ENCODE measurements around the gene PPP1R1C.
"Not testable (repeated sequence)": the region's sequence is repeated elsewhere in the genome, so short reads cannot be mapped to it uniquely, and the experiment has no call there.

The PPP1R1C gene

GRCh38 chr2:182018218-182018617 is 32.6 kb downstream of the PPP1R1C start:
- FAIRE-seq (peak; percentile 84), DNase-seq (ENCODE audit: insufficient read length, low spot score) (no peak)
- TF ChIP-seq POLR2A (IDR thresholded peaks at IDR 0.05; ENCODE audit: low read depth, low read length), result no peak

DNA sequence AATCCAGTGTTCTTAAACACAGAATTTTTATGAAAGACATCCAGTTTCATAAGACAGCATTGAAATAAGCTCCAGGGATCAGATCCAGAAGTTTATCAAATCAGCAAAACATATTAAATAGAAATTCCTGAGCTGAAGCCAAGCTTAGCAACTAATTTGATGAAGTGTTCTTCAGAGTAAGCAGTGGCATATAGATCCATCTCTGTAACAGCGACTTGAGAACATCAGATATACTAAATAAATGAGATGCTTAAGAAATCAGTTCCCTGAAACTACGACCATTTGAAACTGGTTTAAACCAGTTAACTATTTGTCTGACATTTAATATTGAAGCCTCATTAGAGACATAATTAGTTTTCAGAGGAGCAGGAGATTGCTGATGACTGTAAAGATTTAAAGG is 34.1 kb downstream of the PPP1R1C start:
- DNase-seq (ENCODE audit: insufficient read length, low spot score) (no peak), FAIRE-seq (no peak)
- no peak for TF ChIP-seq POLR2A (IDR thresholded peaks at IDR 0.05; ENCODE audit: low read depth, low read length)

- peak; percentile 50 for FAIRE-seq
- peak; percentile 6 for DNase-seq (ENCODE audit: insufficient read length, low spot score)
- no peak for TF ChIP-seq POLR2A (IDR thresholded peaks at IDR 0.05; ENCODE audit: low read depth, low read length)
These were observed 34.8 kb downstream of the PPP1R1C start for GRCh38 chr2:182020286-182021070.

DNA sequence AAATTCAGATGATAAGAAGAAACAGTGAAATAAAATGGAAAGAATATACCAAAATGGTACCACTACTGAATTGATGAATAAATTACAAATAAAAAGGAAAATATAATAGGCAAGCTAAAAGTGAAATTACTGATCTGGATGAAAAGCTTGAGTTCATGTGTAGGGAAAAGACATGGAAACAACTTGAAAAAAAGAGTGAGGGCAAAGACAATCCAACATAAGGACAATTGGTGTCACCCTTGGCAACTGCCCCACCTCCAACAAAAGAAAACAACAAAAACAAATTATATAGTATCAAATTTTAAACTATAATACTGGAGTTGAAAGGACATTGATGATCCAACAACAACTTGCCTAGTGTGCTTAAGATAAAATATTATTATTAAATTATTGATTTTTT is 37.6 kb downstream of the PPP1R1C start:
- no peak for DNase-seq (ENCODE audit: insufficient read length, low spot score)
- no peak for FAIRE-seq
- TF ChIP-seq POLR2A (IDR thresholded peaks at IDR 0.05; ENCODE audit: low read depth, low read length), result no peak

GRCh38 chr2:182030875-182031274 is 45.2 kb downstream of the PPP1R1C start:
- DNase-seq (ENCODE audit: insufficient read length, low spot score); FAIRE-seq: not testable (repeated sequence)

GRCh38 chr2:182031956-182032355 is 46.3 kb downstream of the PPP1R1C start:
- FAIRE-seq (no peak), DNase-seq (ENCODE audit: insufficient read length, low spot score) (no peak)

GRCh38 chr2:182033449-182033848 is 47.8 kb downstream of the PPP1R1C start:
- no peak for FAIRE-seq
- DNase-seq (ENCODE audit: insufficient read length, low spot score), result no peak
- TF ChIP-seq POLR2A (IDR thresholded peaks at IDR 0.05; ENCODE audit: low read depth, low read length), result no peak

More at GRCh38 chr2:182031956-182032355, 46.3 kb downstream of the PPP1R1C start:
- no peak for TF ChIP-seq POLR2A (IDR thresholded peaks at IDR 0.05; ENCODE audit: low read depth, low read length)

- FAIRE-seq (peak; percentile 99), DNase-seq (ENCODE audit: insufficient read length, low spot score) (peak; percentile 29)
- TF ChIP-seq POLR2A (IDR thresholded peaks at IDR 0.05; ENCODE audit: low read depth, low read length), result no peak
These were observed 52.9 kb downstream of the PPP1R1C start for GRCh38 chr2:182038576-182038975.

DNA sequence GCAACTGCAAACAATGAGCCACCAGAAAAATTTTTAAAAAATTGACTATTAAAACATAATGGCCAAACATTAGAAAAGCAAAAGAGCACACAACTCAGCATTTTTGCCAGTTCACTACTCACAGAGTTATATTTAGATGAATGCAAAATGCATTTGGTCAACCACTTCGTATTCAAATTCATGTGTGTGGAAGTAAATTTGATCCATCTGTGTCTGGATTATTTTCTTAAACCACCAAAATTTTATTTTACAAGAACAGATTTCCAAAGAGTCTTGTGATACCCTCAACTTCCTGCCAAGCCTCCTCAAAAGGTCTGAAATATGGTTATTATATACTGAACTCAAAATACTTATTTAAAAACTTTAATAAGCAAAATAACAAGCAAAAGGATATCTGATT is 57.4 kb downstream of the PPP1R1C start:
- DNase-seq (ENCODE audit: insufficient read length, low spot score), result no peak
- FAIRE-seq, result no peak
- TF ChIP-seq POLR2A (IDR thresholded peaks at IDR 0.05; ENCODE audit: low read depth, low read length), result no peak

- FAIRE-seq, result no peak
- TF ChIP-seq POLR2A (IDR thresholded peaks at IDR 0.05; ENCODE audit: low read depth, low read length), result no peak
- no peak for DNase-seq (ENCODE audit: insufficient read length, low spot score)
These were observed 58.2 kb downstream of the PPP1R1C start for GRCh38 chr2:182043861-182044260.

- no peak for DNase-seq (ENCODE audit: insufficient read length, low spot score)
- TF ChIP-seq POLR2A (IDR thresholded peaks at IDR 0.05; ENCODE audit: low read depth, low read length), result no peak
- FAIRE-seq, result peak; percentile 68
These were observed 61.9 kb downstream of the PPP1R1C start for GRCh38 chr2:182047544-182047943.

DNA sequence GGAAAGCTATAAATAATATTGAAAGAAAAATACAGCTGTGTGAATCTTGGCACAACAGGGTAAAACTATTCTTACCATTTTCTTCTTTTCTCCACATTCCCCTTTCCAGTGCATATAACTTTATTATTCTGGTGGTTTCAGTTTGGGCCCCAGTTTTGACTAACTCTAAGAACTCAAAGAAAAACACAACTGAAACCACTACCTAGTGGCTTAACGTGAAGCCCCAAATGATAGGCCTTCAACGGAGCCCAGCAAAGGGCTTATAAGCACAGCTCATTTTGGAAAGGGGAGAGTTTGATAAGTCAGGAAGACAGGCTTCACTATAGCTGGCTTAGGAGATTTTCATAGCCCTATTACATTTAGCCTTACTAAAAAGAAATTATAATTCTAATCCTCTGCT is 62.4 kb downstream of the PPP1R1C start:
- no peak for TF ChIP-seq POLR2A (IDR thresholded peaks at IDR 0.05; ENCODE audit: low read depth, low read length)
- FAIRE-seq (no peak), DNase-seq (ENCODE audit: insufficient read length, low spot score) (no peak)

GRCh38 chr2:182048621-182049020 is 63.0 kb downstream of the PPP1R1C start:
- TF ChIP-seq POLR2A (IDR thresholded peaks at IDR 0.05; ENCODE audit: low read depth, low read length), result no peak
- no peak for DNase-seq (ENCODE audit: insufficient read length, low spot score)
- FAIRE-seq, result no peak

GRCh38 chr2:182049372-182050148 is 63.9 kb downstream of the PPP1R1C start:
- FAIRE-seq (no peak), DNase-seq (ENCODE audit: insufficient read length, low spot score) (no peak)
- no peak for TF ChIP-seq POLR2A (IDR thresholded peaks at IDR 0.05; ENCODE audit: low read depth, low read length)
